NB4 (cell line): Measurements from ENCODE around the gene EVA1A.

Experiments used
- MYC ChIP-seq: IDR thresholded peaks from 2 replicates; pipeline ENCODE4 v1.6.1; 2011; ENCODE audit warnings: low read depth, low read length
- POLR2A ChIP-seq: IDR thresholded peaks from 2 replicates; pipeline ENCODE4 v1.6.1; 2011; ENCODE audit warnings: mild to moderate bottlenecking; ENCODE audit not compliant: insufficient read length; ENCODE audit errors: extremely low read depth
- TF ChIP-seq, protein P1 (sequence below): IDR thresholded peaks from one replicate; pipeline ENCODE4 v1.5.1; 2012; ENCODE audit warnings: low read depth, low read length

DNA sequence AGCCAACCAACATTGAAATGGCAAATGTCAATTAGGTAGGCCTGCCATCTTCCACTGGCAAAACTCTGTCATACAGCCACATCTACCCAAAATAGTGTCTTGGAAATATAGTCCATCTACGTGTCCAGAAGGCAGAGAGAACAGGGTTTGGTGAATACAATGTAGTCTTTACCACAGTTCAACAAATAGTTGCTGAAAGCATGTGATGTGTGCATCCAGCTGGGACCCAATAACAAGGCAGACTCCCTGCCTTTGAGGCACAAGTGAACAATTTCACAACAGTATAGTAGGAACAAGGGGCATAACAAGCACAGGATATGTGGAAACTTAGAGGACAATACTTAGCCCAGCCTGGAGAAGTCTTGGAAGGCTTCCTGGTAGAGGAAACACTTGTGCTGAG, 72.6 kb downstream of the EVA1A start:
- TF ChIP-seq, protein P1, sequence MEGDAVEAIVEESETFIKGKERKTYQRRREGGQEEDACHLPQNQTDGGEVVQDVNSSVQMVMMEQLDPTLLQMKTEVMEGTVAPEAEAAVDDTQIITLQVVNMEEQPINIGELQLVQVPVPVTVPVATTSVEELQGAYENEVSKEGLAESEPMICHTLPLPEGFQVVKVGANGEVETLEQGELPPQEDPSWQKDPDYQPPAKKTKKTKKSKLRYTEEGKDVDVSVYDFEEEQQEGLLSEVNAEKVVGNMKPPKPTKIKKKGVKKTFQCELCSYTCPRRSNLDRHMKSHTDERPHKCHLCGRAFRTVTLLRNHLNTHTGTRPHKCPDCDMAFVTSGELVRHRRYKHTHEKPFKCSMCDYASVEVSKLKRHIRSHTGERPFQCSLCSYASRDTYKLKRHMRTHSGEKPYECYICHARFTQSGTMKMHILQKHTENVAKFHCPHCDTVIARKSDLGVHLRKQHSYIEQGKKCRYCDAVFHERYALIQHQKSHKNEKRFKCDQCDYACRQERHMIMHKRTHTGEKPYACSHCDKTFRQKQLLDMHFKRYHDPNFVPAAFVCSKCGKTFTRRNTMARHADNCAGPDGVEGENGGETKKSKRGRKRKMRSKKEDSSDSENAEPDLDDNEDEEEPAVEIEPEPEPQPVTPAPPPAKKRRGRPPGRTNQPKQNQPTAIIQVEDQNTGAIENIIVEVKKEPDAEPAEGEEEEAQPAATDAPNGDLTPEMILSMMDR = no peak
- TF ChIP-seq POLR2A (no peak), MYC (no peak)
